ENCODE data around the gene GNG4. TPM values are rescaled to one million over a fixed set of nuclear protein-coding genes. Genes with fewer than 3 reads are reported as not detected.
A peak's percentile ranks its signal among the peaks of the same experiment; 100 is the strongest.

The GNG4 gene
- total and polyA plus RNA-seq, 9 of the 15 experiments (the other 6 are each of a cell fraction or from before 2014, with no cell fraction given) = 0.06 to 0.58 (median 0.08) TPM; not detected in 4

- TF ChIP-seq ARNT (IDR thresholded peaks at IDR 0.05) = 0 out of 4 replicates have a peak, but pooled peaks of 1 of the 2 experiments have one; percentile 31
- peak; percentile 100 for TF ChIP-seq EGR1 (conservative IDR thresholded peaks at IDR 0.05)
- peak; percentile 93 for TF ChIP-seq BHLHE40 (IDR thresholded peaks at IDR 0.05; ENCODE audit: low read length)
- TF ChIP-seq ZBTB33 (CRISPR knock-in tag; IDR thresholded peaks at IDR 0.05) = peak; percentile 96
- TF ChIP-seq HNRNPH1 (optimal IDR thresholded peaks at IDR 0.05; ENCODE audit: low read depth, low read length) = no peak
- no peak for TF ChIP-seq GATA2 (CRISPR knock-in tag; IDR thresholded peaks at IDR 0.05)
- TF ChIP-seq PTBP1 (IDR thresholded peaks at IDR 0.05; ENCODE audit: low read depth, low read length) = no peak; the same call in 1 of the 2 replicates
- TF ChIP-seq ZFP1 (CRISPR knock-in tag; IDR thresholded peaks at IDR 0.05) = no peak
- TF ChIP-seq ILF3 (IDR thresholded peaks at IDR 0.05; ENCODE audit: borderline replicate concordance) = no peak
- TF ChIP-seq HDGF (IDR thresholded peaks at IDR 0.05) = no peak
- TF ChIP-seq ZNF778 (CRISPR knock-in tag; IDR thresholded peaks at IDR 0.05) = no peak
- TF ChIP-seq FOXK1 (CRISPR knock-in tag; IDR thresholded peaks at IDR 0.05; ENCODE audit: borderline replicate concordance) = 0 out of 2 replicates have a peak, but pooled peaks have one; percentile 79
- TF ChIP-seq ZNF311 (CRISPR knock-in tag; IDR thresholded peaks at IDR 0.05) = 0 out of 2 replicates have a peak, but pooled peaks have one; percentile 45
- no peak for TF ChIP-seq TRIM25 (IDR thresholded peaks at IDR 0.05; ENCODE audit: borderline replicate concordance)
- TF ChIP-seq ZNF280A (IDR thresholded peaks at IDR 0.05; ENCODE audit: low read depth, partially characterized antibody) = no peak
- TF ChIP-seq THAP12 (CRISPR knock-in tag; IDR thresholded peaks at IDR 0.05) = 0 out of 2 replicates have a peak, but pooled peaks have one; percentile 43
- no peak for TF ChIP-seq ZBTB34 (CRISPR knock-in tag; IDR thresholded peaks at IDR 0.05)
- peak; percentile 100 for TF ChIP-seq MAX (CRISPR knock-in tag; IDR thresholded peaks at IDR 0.05)
These were observed 144.9 kb downstream of the GNG4 start (continued) for GRCh38 chr1:235504494-235505222.

Data from K562 (cell line).